ENCODE data around the gene CUL2.
A peak's percentile ranks its signal among the peaks of the same experiment; 100 is the strongest.

The CUL2 gene

DNA sequence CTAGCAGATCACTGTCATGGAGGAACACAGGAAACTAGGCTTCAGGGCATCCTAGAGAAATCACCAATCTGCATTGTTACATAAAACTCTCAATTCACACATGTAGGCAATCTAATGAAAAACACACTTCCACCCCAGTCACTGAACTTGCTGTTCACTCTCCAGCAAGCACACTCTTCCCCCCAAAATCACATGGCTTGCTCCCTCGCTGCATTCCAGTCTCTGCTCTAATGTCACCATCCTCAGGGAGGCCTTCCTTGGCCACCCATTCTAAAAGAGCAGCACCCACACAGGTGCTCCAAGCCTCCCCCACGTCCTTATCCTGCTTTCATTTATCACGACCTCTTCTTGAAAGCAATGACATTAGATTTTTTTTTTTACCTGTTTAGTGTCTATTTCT is 19.6 kb downstream of the CUL2 start:
- POLR2A ChIA-PET (ENCODE audit: low non-redundant PET), result no interaction called here
- CTCF ChIA-PET, result no interaction called here
- no peak for DNase-seq (ENCODE audit: low spot score)
- H3K27ac ChIP-seq, result no peak overlapping the region
- TF ChIP-seq, protein P1, sequence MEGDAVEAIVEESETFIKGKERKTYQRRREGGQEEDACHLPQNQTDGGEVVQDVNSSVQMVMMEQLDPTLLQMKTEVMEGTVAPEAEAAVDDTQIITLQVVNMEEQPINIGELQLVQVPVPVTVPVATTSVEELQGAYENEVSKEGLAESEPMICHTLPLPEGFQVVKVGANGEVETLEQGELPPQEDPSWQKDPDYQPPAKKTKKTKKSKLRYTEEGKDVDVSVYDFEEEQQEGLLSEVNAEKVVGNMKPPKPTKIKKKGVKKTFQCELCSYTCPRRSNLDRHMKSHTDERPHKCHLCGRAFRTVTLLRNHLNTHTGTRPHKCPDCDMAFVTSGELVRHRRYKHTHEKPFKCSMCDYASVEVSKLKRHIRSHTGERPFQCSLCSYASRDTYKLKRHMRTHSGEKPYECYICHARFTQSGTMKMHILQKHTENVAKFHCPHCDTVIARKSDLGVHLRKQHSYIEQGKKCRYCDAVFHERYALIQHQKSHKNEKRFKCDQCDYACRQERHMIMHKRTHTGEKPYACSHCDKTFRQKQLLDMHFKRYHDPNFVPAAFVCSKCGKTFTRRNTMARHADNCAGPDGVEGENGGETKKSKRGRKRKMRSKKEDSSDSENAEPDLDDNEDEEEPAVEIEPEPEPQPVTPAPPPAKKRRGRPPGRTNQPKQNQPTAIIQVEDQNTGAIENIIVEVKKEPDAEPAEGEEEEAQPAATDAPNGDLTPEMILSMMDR (conservative IDR thresholded peaks at IDR 0.05; ENCODE audit: low read depth), result no peak

DNA sequence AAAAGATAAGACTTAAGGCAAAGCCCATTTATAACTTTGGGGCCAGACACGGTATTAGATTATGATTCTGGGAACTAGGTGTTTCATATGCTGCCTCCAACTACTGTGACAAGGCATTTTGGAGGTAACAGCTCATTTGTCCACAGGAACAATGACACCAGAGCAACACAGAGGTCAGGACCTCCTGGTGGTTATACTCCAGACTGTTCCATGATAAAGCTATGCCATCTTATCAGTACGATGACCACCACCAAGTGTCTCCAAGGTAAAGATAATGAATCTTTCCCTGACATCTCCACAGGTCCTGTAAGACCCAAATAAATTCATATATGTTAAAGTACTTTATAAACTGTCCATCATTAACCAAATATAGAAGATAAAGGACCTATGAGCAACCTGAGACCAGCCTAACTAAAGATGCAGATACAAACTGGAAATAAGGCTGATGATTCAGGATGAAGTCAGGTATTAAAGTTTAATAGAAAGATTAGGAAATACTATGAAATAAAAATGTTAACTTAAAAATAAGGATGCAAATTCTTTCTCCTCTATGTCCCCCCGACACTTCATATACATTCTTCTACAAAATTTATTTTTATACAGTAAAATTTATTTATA is 26.2 kb downstream of the CUL2 start:
- DNase-seq (ENCODE audit: low spot score), result no peak
- CTCF ChIA-PET, result interaction anchor here (0.5 kb wide), 1 partner anchor 492 kb away, joined by 4 read pairs; no protein-coding TSS in a partner anchor
- H3K27ac ChIP-seq, result no peak overlapping the region
- TF ChIP-seq, protein P1 (conservative IDR thresholded peaks at IDR 0.05; ENCODE audit: low read depth), result no peak
- POLR2A ChIA-PET (ENCODE audit: low non-redundant PET), result no interaction called here

DNA sequence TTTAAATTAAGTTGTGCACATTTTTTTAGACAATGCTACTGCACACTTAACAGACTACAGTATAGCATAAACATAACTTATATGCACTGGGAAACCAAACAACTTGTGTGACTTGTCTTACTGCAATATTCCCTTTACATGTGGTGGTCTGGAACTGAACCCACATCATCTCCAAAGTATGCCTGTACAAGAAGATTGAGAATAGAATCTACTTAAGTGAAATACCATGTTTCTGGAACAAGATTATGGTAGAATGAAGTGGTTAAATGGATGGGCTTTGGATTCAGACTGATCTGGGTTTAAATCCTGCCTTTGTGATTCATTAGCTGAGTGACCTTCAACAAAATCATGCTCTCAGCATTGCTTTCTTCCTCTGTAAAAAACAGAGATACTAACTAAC is 30.7 kb downstream of the CUL2 start:
- no peak for DNase-seq (ENCODE audit: low spot score)
- CTCF ChIA-PET, result interaction anchor here (0.6 kb wide), 1 partner anchor 18 kb away, joined by 5 read pairs; no protein-coding TSS in a partner anchor
- POLR2A ChIA-PET (ENCODE audit: low non-redundant PET), result no interaction called here
- TF ChIP-seq, protein P1 (conservative IDR thresholded peaks at IDR 0.05; ENCODE audit: low read depth), result no peak
- no peak overlapping the region for H3K27ac ChIP-seq

DNA sequence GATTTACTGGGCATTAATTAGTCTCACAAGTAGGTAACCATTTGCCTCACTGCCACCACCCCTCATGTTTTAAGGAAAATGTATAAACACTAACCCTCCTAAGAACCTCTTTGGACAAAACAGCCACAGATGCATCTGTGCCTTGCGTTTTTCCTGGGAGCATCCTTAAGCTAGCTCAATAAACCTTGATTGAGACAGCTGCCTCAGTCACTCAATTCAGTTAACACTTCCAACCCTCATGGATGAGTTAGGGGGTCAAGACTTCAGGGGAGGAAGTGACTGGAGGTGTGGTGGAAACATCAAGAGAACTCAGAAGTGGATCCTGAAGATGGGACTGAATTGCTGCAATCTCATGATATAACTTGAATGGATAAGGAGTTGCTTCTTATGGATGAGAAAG is 31.5 kb downstream of the CUL2 start:
- ChIA-PET CTCF (no interaction called here), POLR2A (ENCODE audit: low non-redundant PET) (no interaction called here)
- no peak for DNase-seq (ENCODE audit: low spot score)
- TF ChIP-seq, protein P1 (conservative IDR thresholded peaks at IDR 0.05; ENCODE audit: low read depth), result no peak
- no peak overlapping the region for H3K27ac ChIP-seq

DNA sequence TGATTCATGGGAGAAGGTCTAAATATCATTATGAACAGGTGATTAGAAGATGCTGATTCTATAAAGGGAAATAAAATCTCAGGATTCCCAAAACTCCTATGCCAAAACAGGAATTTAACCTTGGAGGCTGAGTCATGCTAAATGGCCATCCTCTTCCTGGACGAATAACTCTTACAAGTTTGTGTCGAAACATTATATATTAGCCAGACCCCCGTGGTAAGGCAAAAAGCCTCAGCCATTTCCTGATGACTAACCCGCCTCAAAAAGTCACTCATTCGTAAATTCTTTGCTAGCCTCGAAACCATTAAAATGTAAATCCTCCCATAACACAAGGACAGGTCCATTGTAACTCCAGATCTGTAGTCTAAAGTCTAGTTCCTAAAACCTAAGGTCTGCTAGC is 32.0 kb downstream of the CUL2 start:
- peak overlapping the region; percentile 72 for H3K27ac ChIP-seq
- peak; percentile 78 for DNase-seq (ENCODE audit: low spot score)
- TF ChIP-seq, protein P1 (conservative IDR thresholded peaks at IDR 0.05; ENCODE audit: low read depth), result no peak
- POLR2A ChIA-PET (ENCODE audit: low non-redundant PET), result no interaction called here
- CTCF ChIA-PET, result interaction anchor here (0.8 kb wide), 1 partner anchor 46 kb away, joined by 5 read pairs; no protein-coding TSS in a partner anchor

DNA sequence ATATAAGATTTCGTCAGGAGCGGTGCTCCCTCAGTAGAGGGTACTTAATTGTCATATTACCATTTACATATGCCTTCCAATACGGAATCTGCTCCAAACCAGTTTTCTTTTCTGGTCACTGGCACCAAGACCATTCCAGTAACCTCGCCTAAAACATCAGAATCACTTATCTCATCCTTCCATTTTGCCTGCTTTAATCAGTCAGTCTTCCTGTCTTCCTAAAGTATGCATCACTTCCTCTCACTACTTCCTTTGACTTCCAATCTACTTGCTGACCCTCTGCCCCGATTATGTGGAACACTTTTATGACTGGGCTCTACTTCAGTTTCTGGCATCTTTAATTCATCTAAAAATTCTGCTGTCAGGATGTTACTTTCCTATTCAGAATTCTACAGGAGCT is 33.5 kb downstream of the CUL2 start:
- no peak for DNase-seq (ENCODE audit: low spot score)
- POLR2A ChIA-PET (ENCODE audit: low non-redundant PET), result interaction anchor here (1.2 kb wide), 1 partner anchor 395 kb away, joined by 3 read pairs; no protein-coding TSS in a partner anchor
- CTCF ChIA-PET, result no interaction called here
- no peak overlapping the region for H3K27ac ChIP-seq
- TF ChIP-seq, protein P1 (conservative IDR thresholded peaks at IDR 0.05; ENCODE audit: low read depth), result no peak

Measured in RWPE1 (cell line).